ENCODE data around the gene ATP1A1.

- TF ChIP-seq, protein P1, sequence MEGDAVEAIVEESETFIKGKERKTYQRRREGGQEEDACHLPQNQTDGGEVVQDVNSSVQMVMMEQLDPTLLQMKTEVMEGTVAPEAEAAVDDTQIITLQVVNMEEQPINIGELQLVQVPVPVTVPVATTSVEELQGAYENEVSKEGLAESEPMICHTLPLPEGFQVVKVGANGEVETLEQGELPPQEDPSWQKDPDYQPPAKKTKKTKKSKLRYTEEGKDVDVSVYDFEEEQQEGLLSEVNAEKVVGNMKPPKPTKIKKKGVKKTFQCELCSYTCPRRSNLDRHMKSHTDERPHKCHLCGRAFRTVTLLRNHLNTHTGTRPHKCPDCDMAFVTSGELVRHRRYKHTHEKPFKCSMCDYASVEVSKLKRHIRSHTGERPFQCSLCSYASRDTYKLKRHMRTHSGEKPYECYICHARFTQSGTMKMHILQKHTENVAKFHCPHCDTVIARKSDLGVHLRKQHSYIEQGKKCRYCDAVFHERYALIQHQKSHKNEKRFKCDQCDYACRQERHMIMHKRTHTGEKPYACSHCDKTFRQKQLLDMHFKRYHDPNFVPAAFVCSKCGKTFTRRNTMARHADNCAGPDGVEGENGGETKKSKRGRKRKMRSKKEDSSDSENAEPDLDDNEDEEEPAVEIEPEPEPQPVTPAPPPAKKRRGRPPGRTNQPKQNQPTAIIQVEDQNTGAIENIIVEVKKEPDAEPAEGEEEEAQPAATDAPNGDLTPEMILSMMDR (conservative IDR thresholded peaks at IDR 0.05; ENCODE audit: low read length): no peak
- TF ChIP-seq EZH2phosphoT487 (IDR thresholded peaks at IDR 0.05; ENCODE audit: borderline replicate concordance, low read depth, low read length): no peak
These were observed 42.9 kb downstream of the ATP1A1 start for GRCh38 chr1:116415699-116416533.

All from OCI-LY7 (cell line).